ENCODE measurements around the gene NCCRP1.

Gene NCCRP1

GRCh38 chr19:39187552-39187943, 9.2 kb upstream of the NCCRP1 start:
- no peaks in the 10 kb centered on the region for H3K9me3 ChIP-seq (replicated peaks; ENCODE audit: low read length)
- H3K4me1 ChIP-seq (ENCODE audit: control insufficient read depth, insufficient read depth, low read length): no peaks in the 10 kb centered on the region
- H3K27me3 ChIP-seq (ENCODE audit: control insufficient read depth, insufficient read depth, low read length): peaks cover 19% of the 10 kb centered on the region
- H3K4me3 ChIP-seq (ENCODE audit: low read length): no peak overlapping the region
- H3K9ac ChIP-seq (ENCODE audit: low read depth, low read length): no peak overlapping the region
- no peaks in the 10 kb centered on the region for H3K36me3 ChIP-seq (ENCODE audit: insufficient read depth, low read length)
- H3K4me2 ChIP-seq (ENCODE audit: low read length): no peak overlapping the region

DNA sequence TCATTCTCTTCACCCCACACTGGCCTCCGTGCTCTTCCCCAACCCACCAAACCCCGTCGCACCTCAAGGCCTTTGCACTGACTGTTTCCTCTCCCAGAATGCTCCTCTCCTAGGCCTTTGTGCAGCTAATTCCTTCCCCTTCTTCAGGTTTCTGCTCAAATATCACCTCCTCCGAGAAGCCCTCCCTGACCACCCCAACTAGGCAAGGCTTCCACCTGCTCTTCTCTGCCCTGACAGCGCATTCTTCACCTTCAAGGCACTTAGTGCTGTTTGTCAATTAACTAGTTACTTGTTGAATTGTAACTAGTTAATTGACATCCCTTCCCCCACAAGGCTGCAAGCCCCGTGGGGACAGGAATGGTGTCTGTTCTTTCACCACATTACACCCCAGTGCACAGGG, 7.8 kb upstream of the NCCRP1 start:
- Histone ChIP-seq H3K27me3 (ENCODE audit: control insufficient read depth, insufficient read depth, low read length) (peaks cover 28% of the 10 kb centered on the region), H3K4me3 (ENCODE audit: low read length) (no peak overlapping the region), H3K9ac (ENCODE audit: low read depth, low read length) (no peak overlapping the region), H3K36me3 (ENCODE audit: insufficient read depth, low read length) (no peaks in the 10 kb centered on the region), H3K9me3 (replicated peaks; ENCODE audit: low read length) (no peaks in the 10 kb centered on the region), H3K4me1 (ENCODE audit: control insufficient read depth, insufficient read depth, low read length) (no peaks in the 10 kb centered on the region), H3K4me2 (ENCODE audit: low read length) (no peak overlapping the region)

DNA sequence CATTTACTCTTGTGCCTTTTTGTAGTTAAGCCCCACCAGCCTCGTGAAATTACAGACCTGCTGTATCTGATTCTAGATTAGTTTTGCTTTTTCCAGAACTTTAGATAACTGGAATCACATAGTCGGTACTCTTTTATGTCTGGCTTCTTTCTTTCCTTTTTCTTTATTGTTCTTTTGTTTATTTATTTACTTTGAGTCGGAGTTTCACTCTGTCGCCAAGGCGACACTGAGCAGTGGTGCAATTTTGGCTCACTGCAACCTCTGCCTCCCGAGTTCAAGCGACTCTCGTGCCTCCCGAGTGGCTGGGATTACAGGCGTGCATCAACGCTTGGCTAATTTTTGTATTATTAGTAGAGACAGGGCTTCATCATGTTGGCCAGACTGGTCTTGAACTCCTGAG, 6.0 kb upstream of the NCCRP1 start:
- no peaks in the 10 kb centered on the region for H3K4me1 ChIP-seq (ENCODE audit: control insufficient read depth, insufficient read depth, low read length)
- H3K4me3 ChIP-seq (ENCODE audit: low read length): no peak overlapping the region
- no peak overlapping the region for H3K9ac ChIP-seq (ENCODE audit: low read depth, low read length)
- H3K27me3 ChIP-seq (ENCODE audit: control insufficient read depth, insufficient read depth, low read length): peaks cover 43% of the 10 kb centered on the region
- no peak overlapping the region for H3K4me2 ChIP-seq (ENCODE audit: low read length)
- H3K9me3 ChIP-seq (replicated peaks; ENCODE audit: low read length): no peaks in the 10 kb centered on the region
- H3K36me3 ChIP-seq (ENCODE audit: insufficient read depth, low read length): no peaks in the 10 kb centered on the region

- peaks cover 61% of the 10 kb centered on the region for H3K27me3 ChIP-seq (ENCODE audit: control insufficient read depth, insufficient read depth, low read length)
- H3K4me2 ChIP-seq (ENCODE audit: low read length): no peak overlapping the region
- H3K4me3 ChIP-seq (ENCODE audit: low read length): no peak overlapping the region
- no peak overlapping the region for H3K9ac ChIP-seq (ENCODE audit: low read depth, low read length)
- no peaks in the 10 kb centered on the region for H3K4me1 ChIP-seq (ENCODE audit: control insufficient read depth, insufficient read depth, low read length)
- H3K36me3 ChIP-seq (ENCODE audit: insufficient read depth, low read length): no peaks in the 10 kb centered on the region
- no peaks in the 10 kb centered on the region for H3K9me3 ChIP-seq (replicated peaks; ENCODE audit: low read length)
These were observed 3.9 kb upstream of the NCCRP1 start for GRCh38 chr19:39192846-39193245.

GRCh38 chr19:39193803-39194202, 3.0 kb upstream of the NCCRP1 start:
- Histone ChIP-seq H3K9me3 (replicated peaks; ENCODE audit: low read length) (no peaks in the 10 kb centered on the region), H3K9ac (ENCODE audit: low read depth, low read length) (no peak overlapping the region), H3K4me3 (ENCODE audit: low read length) (no peak overlapping the region), H3K4me2 (ENCODE audit: low read length) (no peak overlapping the region), H3K27me3 (ENCODE audit: control insufficient read depth, insufficient read depth, low read length) (peaks cover 66% of the 10 kb centered on the region), H3K36me3 (ENCODE audit: insufficient read depth, low read length) (no peaks in the 10 kb centered on the region), H3K4me1 (ENCODE audit: control insufficient read depth, insufficient read depth, low read length) (no peaks in the 10 kb centered on the region)

GRCh38 chr19:39194832-39195542, 1.8 kb upstream of the NCCRP1 start:
- Histone ChIP-seq H3K9me3 (replicated peaks; ENCODE audit: low read length) (no peaks in the 10 kb centered on the region), H3K4me2 (ENCODE audit: low read length) (no peak overlapping the region), H3K4me3 (ENCODE audit: low read length) (no peak overlapping the region), H3K9ac (ENCODE audit: low read depth, low read length) (no peak overlapping the region), H3K4me1 (ENCODE audit: control insufficient read depth, insufficient read depth, low read length) (peaks cover 3% of the 10 kb centered on the region), H3K27me3 (ENCODE audit: control insufficient read depth, insufficient read depth, low read length) (peaks cover 69% of the 10 kb centered on the region), H3K36me3 (ENCODE audit: insufficient read depth, low read length) (no peaks in the 10 kb centered on the region)

GRCh38 chr19:39195755-39196154, 1.0 kb upstream of the NCCRP1 start:
- peaks cover 3% of the 10 kb centered on the region for H3K4me1 ChIP-seq (ENCODE audit: control insufficient read depth, insufficient read depth, low read length)
- no peak overlapping the region for H3K4me3 ChIP-seq (ENCODE audit: low read length)
- no peaks in the 10 kb centered on the region for H3K36me3 ChIP-seq (ENCODE audit: insufficient read depth, low read length)
- H3K9ac ChIP-seq (ENCODE audit: low read depth, low read length): no peak overlapping the region
- peaks cover 71% of the 10 kb centered on the region for H3K27me3 ChIP-seq (ENCODE audit: control insufficient read depth, insufficient read depth, low read length)
- H3K4me2 ChIP-seq (ENCODE audit: low read length): no peak overlapping the region
- H3K9me3 ChIP-seq (replicated peaks; ENCODE audit: low read length): no peaks in the 10 kb centered on the region

DNA sequence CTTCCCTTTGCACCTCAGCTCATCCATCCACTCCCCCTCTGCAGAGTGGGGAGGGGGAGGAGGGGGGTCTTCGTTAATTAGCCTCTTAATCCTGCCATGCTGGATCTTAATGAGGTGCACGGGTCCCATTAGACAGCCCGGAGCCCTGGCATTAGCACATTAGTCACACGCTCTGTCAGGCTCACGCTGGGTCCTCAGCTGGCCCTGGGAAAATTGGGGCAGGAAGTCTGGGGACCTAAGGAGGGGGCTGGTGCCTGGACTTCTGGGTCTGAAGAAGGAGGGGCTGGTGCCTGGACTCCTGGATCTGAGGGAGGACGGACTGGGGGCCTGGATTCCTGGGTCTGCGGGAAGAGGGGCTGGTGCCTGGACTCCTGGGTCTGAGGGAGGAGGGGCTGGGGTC, 444 bp upstream of the NCCRP1 start:
- no peak overlapping the region for H3K4me3 ChIP-seq (ENCODE audit: low read length)
- no peaks in the 10 kb centered on the region for H3K36me3 ChIP-seq (ENCODE audit: insufficient read depth, low read length)
- peaks cover 73% of the 10 kb centered on the region for H3K27me3 ChIP-seq (ENCODE audit: control insufficient read depth, insufficient read depth, low read length)
- H3K9ac ChIP-seq (ENCODE audit: low read depth, low read length): no peak overlapping the region
- H3K4me1 ChIP-seq (ENCODE audit: control insufficient read depth, insufficient read depth, low read length): peaks cover 3% of the 10 kb centered on the region
- H3K9me3 ChIP-seq (replicated peaks; ENCODE audit: low read length): no peaks in the 10 kb centered on the region
- H3K4me2 ChIP-seq (ENCODE audit: low read length): no peak overlapping the region

GRCh38 chr19:39197808-39198207, 1.0 kb downstream of the NCCRP1 start:
- Histone ChIP-seq H3K4me1 (ENCODE audit: control insufficient read depth, insufficient read depth, low read length) (peaks cover 3% of the 10 kb centered on the region), H3K4me3 (ENCODE audit: low read length) (no peak overlapping the region), H3K9me3 (replicated peaks; ENCODE audit: low read length) (no peaks in the 10 kb centered on the region), H3K9ac (ENCODE audit: low read depth, low read length) (no peak overlapping the region), H3K4me2 (ENCODE audit: low read length) (no peak overlapping the region), H3K27me3 (ENCODE audit: control insufficient read depth, insufficient read depth, low read length) (peaks cover 77% of the 10 kb centered on the region), H3K36me3 (ENCODE audit: insufficient read depth, low read length) (no peaks in the 10 kb centered on the region)

- no peaks in the 10 kb centered on the region for H3K36me3 ChIP-seq (ENCODE audit: insufficient read depth, low read length)
- H3K4me3 ChIP-seq (ENCODE audit: low read length): peak overlapping the region; percentile 50
- no peaks in the 10 kb centered on the region for H3K9me3 ChIP-seq (replicated peaks; ENCODE audit: low read length)
- H3K9ac ChIP-seq (ENCODE audit: low read depth, low read length): no peak overlapping the region
- peaks cover 3% of the 10 kb centered on the region for H3K4me1 ChIP-seq (ENCODE audit: control insufficient read depth, insufficient read depth, low read length)
- peaks cover 81% of the 10 kb centered on the region for H3K27me3 ChIP-seq (ENCODE audit: control insufficient read depth, insufficient read depth, low read length)
- peak overlapping the region; percentile 66 for H3K4me2 ChIP-seq (ENCODE audit: low read length)
These were observed 2.3 kb downstream of the NCCRP1 start for GRCh38 chr19:39199025-39199424.

DNA sequence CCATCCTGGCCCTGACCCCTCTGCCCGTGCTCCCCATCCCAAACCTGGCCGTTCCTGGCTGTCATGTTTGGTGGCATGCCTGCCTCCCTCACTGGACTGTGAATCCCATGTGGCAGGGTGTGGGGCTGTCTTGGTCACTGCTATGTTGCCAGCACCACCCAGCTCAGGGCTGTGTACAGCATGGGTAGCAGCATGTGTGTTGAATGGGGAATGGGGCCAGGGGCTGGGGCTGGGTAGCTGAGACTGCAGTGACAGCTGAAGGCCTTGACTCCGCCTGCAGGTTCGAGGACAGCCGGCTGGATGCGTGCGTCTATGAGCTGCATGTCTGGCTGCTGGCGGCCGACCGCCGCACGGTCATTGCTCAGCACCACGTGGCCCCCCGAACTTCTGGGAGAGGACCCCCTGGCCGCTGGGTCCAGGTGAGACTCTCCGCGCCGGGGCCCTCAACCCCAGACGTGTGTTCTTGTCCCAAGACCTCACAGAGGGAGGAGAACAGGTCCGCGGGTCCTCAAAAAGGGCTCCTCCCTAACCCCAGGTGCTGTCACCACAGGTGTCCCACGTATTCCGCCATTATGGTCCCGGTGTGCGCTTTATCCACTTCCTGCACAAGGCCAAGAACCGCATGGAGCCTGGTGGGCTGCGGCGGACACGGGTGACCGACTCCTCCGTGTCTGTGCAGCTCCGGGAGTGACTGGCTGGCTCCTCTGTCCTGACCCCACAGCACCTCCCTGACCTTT, 3.5 kb downstream of the NCCRP1 start:
- H3K36me3 ChIP-seq (ENCODE audit: insufficient read depth, low read length): no peaks in the 10 kb centered on the region
- H3K4me2 ChIP-seq (ENCODE audit: low read length): no peak overlapping the region
- H3K9me3 ChIP-seq (replicated peaks; ENCODE audit: low read length): no peaks in the 10 kb centered on the region
- H3K27me3 ChIP-seq (ENCODE audit: control insufficient read depth, insufficient read depth, low read length): peaks cover 83% of the 10 kb centered on the region
- H3K4me1 ChIP-seq (ENCODE audit: control insufficient read depth, insufficient read depth, low read length): peaks cover 3% of the 10 kb centered on the region
- no peak overlapping the region for H3K4me3 ChIP-seq (ENCODE audit: low read length)
- no peak overlapping the region for H3K9ac ChIP-seq (ENCODE audit: low read depth, low read length)

- H3K4me3 ChIP-seq (ENCODE audit: low read length): no peak overlapping the region
- H3K9ac ChIP-seq (ENCODE audit: low read depth, low read length): no peak overlapping the region
- H3K9me3 ChIP-seq (replicated peaks; ENCODE audit: low read length): no peaks in the 10 kb centered on the region
- no peaks in the 10 kb centered on the region for H3K36me3 ChIP-seq (ENCODE audit: insufficient read depth, low read length)
- peaks cover 3% of the 10 kb centered on the region for H3K4me1 ChIP-seq (ENCODE audit: control insufficient read depth, insufficient read depth, low read length)
- H3K27me3 ChIP-seq (ENCODE audit: control insufficient read depth, insufficient read depth, low read length): peaks cover 82% of the 10 kb centered on the region
- no peak overlapping the region for H3K4me2 ChIP-seq (ENCODE audit: low read length)
These were observed 4.0 kb downstream of the NCCRP1 start for GRCh38 chr19:39200803-39201115.
